ENCODE measurements around the gene DPF1. TPM values are rescaled to one million over a fixed set of nuclear protein-coding genes. Genes with fewer than 3 reads are reported as not detected.
A peak's percentile ranks its signal among the peaks of the same experiment; 100 is the strongest.

DPF1 gene
- total and polyA plus RNA-seq, 2 experiments from 2014 or later: 1.2 to 2.7 TPM

DNA sequence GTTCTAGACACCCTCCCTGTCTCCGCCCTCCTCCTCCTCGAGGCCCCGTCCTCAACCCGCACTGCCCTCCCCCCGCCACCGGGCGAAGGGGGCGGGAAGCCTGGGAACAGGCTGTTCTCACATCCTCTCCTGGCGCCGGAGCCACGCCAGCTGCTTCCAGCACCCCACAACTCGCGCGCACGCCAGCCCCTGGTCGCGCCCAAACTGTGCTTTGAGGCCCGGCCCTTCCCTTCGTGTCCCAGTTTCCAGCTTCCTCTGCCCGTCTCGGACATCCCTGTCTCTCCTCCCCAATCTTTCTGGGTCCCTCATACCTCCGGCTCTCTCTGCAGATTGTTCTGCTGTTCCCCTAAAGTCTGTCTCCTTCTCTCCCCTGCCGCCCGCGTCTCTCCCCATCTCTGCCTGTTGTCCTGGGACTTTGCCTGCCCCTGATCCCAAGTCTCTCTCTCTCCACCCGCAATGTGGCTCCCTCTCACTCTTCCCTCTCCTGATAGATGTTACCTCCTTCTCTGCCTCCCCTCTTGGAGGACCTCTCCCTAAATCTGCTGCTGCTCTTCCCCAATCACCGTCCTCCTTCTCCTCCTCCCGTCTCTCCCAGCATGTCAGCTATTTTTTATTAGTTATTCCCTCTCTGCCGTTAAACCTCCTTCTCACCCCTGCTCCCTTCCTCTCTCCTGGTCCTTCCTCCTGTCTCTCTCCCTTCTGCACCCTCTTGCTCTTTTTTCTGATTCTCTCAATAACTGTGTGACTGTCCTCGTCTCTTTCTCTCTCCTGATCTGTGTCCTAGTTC, 14.2 kb downstream of the DPF1 start:
- TF ChIP-seq, protein P1, sequence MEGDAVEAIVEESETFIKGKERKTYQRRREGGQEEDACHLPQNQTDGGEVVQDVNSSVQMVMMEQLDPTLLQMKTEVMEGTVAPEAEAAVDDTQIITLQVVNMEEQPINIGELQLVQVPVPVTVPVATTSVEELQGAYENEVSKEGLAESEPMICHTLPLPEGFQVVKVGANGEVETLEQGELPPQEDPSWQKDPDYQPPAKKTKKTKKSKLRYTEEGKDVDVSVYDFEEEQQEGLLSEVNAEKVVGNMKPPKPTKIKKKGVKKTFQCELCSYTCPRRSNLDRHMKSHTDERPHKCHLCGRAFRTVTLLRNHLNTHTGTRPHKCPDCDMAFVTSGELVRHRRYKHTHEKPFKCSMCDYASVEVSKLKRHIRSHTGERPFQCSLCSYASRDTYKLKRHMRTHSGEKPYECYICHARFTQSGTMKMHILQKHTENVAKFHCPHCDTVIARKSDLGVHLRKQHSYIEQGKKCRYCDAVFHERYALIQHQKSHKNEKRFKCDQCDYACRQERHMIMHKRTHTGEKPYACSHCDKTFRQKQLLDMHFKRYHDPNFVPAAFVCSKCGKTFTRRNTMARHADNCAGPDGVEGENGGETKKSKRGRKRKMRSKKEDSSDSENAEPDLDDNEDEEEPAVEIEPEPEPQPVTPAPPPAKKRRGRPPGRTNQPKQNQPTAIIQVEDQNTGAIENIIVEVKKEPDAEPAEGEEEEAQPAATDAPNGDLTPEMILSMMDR (IDR thresholded peaks at IDR 0.05; ENCODE audit: poor library complexity): no peak
- no peak for TF ChIP-seq EZH2 (IDR thresholded peaks at IDR 0.05; ENCODE audit: borderline replicate concordance)
- no peak for TF ChIP-seq EZH2phosphoT487 (IDR thresholded peaks at IDR 0.05; ENCODE audit: low read depth, severe bottlenecking, unreplicated experiment)
- Histone ChIP-seq H2AFZ (no peak overlapping the region), H3K36me3 (replicated peaks; ENCODE audit: insufficient read depth, low read depth) (no peaks in the 10 kb centered on the region), H3K9me3 (ENCODE audit: low read depth) (no peaks in the 10 kb centered on the region), H3K4me3 (no peak overlapping the region), H3K4me1 (ENCODE audit: insufficient read depth) (peaks cover 27% of the 10 kb centered on the region), H3K9me2 (replicated peaks; ENCODE audit: insufficient read depth) (no peaks in the 10 kb centered on the region), H3K27me3 (no peaks in the 10 kb centered on the region), H4K20me1 (ENCODE audit: insufficient read depth, poor library complexity, severe bottlenecking) (no peaks in the 10 kb centered on the region), H3K4me2 (peak overlapping the region; percentile 78), H3K27ac (peak overlapping the region; percentile 93), H3K79me2 (no peaks in the 10 kb centered on the region)
- peak; percentile 84 for DNase-seq (ENCODE audit: low spot score)
- 8% methylated on average over 18 of the region's 30 CpGs for WGBS (ENCODE audit: low lambda C conversion rate, missing lambda C conversion rate)

DNA sequence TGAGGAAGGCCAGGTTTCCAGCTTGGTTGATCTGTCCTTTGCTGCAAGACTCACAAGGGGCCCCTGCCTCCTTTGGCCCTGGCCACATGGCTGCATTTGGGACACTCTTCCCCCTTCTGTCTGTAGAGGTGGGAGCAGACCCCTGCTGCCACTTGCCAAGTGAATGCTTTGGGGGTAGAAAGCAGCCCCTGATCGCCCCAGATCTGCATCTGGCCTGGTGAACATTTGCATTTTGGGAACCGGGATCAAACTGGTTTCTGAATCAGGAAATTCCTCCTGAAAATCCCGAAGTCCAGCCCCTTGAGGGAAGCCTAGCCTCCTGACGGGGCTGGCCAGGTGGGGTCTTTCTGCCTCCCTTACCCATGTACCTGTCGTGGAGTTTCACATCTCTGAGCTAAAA, 14.9 kb downstream of the DPF1 start:
- Histone ChIP-seq H3K36me3 (replicated peaks; ENCODE audit: insufficient read depth, low read depth) (no peaks in the 10 kb centered on the region), H4K20me1 (ENCODE audit: insufficient read depth, poor library complexity, severe bottlenecking) (no peaks in the 10 kb centered on the region), H3K79me2 (no peaks in the 10 kb centered on the region), H3K4me2 (peak overlapping the region; percentile 78), H2AFZ (no peak overlapping the region), H3K9me2 (replicated peaks; ENCODE audit: insufficient read depth) (no peaks in the 10 kb centered on the region), H3K27me3 (no peaks in the 10 kb centered on the region), H3K4me1 (ENCODE audit: insufficient read depth) (peaks cover 27% of the 10 kb centered on the region), H3K27ac (peak overlapping the region; percentile 93), H3K9me3 (ENCODE audit: low read depth) (no peaks in the 10 kb centered on the region), H3K4me3 (no peak overlapping the region)
- 23% methylated on average over 5 of the region's 5 CpGs for WGBS (ENCODE audit: low lambda C conversion rate, missing lambda C conversion rate)
- TF ChIP-seq EZH2phosphoT487 (IDR thresholded peaks at IDR 0.05; ENCODE audit: low read depth, severe bottlenecking, unreplicated experiment) (no peak), EZH2 (IDR thresholded peaks at IDR 0.05; ENCODE audit: borderline replicate concordance) (no peak)
- TF ChIP-seq, protein P1 (IDR thresholded peaks at IDR 0.05; ENCODE audit: poor library complexity): no peak
- no peak for DNase-seq (ENCODE audit: low spot score)

DNA sequence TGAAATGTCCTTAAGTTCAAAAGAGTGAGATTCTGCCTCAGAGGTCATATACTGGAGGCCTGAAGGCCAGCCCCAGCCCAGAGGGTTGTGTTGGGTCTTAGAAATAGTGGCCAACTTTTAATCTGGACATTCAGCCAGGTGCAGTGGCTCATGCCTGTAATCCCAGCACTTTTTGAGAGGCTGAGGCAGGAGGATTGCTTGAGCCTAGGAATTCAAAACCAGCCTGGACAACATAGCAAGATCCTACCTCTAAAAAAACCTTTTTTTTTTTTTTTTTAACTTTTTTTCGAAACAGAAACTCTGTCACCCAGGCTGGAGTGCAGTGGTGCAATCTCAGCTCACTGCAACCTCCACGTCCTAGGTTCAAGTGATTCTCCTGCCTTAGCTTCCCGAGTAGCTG, 15.5 kb downstream of the DPF1 start:
- no peaks in the 10 kb centered on the region for H3K79me2 ChIP-seq
- H3K27ac ChIP-seq: peak overlapping the region; percentile 93
- no peaks in the 10 kb centered on the region for H4K20me1 ChIP-seq (ENCODE audit: insufficient read depth, poor library complexity, severe bottlenecking)
- no peaks in the 10 kb centered on the region for H3K9me2 ChIP-seq (replicated peaks; ENCODE audit: insufficient read depth)
- H2AFZ ChIP-seq: no peak overlapping the region
- 96% methylated on average over 3 of the region's 3 CpGs for WGBS (ENCODE audit: low lambda C conversion rate, missing lambda C conversion rate)
- H3K4me1 ChIP-seq (ENCODE audit: insufficient read depth): peaks cover 27% of the 10 kb centered on the region
- no peaks in the 10 kb centered on the region for H3K27me3 ChIP-seq
- no peaks in the 10 kb centered on the region for H3K36me3 ChIP-seq (replicated peaks; ENCODE audit: insufficient read depth, low read depth)
- no peak overlapping the region for H3K4me3 ChIP-seq
- no peaks in the 10 kb centered on the region for H3K9me3 ChIP-seq (ENCODE audit: low read depth)
- TF ChIP-seq, protein P1 (IDR thresholded peaks at IDR 0.05; ENCODE audit: poor library complexity): no peak
- TF ChIP-seq EZH2 (IDR thresholded peaks at IDR 0.05; ENCODE audit: borderline replicate concordance) (no peak), EZH2phosphoT487 (IDR thresholded peaks at IDR 0.05; ENCODE audit: low read depth, severe bottlenecking, unreplicated experiment) (no peak)
- no peak for DNase-seq (ENCODE audit: low spot score)
- peak overlapping the region; percentile 78 for H3K4me2 ChIP-seq
